Omental fat pad (tissue), 4 donors: ENCODE measurements around the gene SRSF6. TPM values are rescaled to one million over a fixed set of nuclear protein-coding genes. Genes with fewer than 3 reads are reported as not detected.

Experiments
- ATAC-seq: fragments of 150-250 bp; one replicate; pipeline ENCODE4 v1.9.1; 2016; ENCODE audit warnings: mild to moderate bottlenecking, moderate library complexity; ENCODE audit not compliant: low FRiP score
- DNase-seq: peaks from one replicate; pipeline ENCODE4 v3.0.0-alpha.2; 2019; ENCODE audit warnings: low spot score
- CTCF ChIP-seq, 3 donors: fragments of 450-650 bp; IDR thresholded peaks; one replicate each; pipeline ENCODE4 v1.5.1; 2016 to 2017; ENCODE audit warnings: antibody characterized with exemption in 3 of 3, mild to moderate bottlenecking in 3 of 3, moderate library complexity in 2 of 3
- total RNA-seq, 4 donors: library from RNA; depleted of rRNA; stranded (reverse); fragments of >200 nt; gene quantifications; one replicate each; pipeline ENCODE4 v1.1.0, GENCODE V29; 2016

Gene SRSF6
- total RNA-seq, 4 donors from 2014 or later = 64.4 to 122 (median 81.7) TPM

GRCh38 chr20:43426172-43426571 is 31.5 kb upstream of the SRSF6 start:
- no peak for DNase-seq
- no peak for TF ChIP-seq CTCF (IDR thresholded peaks at IDR 0.05)
- no peak for ATAC-seq

DNA sequence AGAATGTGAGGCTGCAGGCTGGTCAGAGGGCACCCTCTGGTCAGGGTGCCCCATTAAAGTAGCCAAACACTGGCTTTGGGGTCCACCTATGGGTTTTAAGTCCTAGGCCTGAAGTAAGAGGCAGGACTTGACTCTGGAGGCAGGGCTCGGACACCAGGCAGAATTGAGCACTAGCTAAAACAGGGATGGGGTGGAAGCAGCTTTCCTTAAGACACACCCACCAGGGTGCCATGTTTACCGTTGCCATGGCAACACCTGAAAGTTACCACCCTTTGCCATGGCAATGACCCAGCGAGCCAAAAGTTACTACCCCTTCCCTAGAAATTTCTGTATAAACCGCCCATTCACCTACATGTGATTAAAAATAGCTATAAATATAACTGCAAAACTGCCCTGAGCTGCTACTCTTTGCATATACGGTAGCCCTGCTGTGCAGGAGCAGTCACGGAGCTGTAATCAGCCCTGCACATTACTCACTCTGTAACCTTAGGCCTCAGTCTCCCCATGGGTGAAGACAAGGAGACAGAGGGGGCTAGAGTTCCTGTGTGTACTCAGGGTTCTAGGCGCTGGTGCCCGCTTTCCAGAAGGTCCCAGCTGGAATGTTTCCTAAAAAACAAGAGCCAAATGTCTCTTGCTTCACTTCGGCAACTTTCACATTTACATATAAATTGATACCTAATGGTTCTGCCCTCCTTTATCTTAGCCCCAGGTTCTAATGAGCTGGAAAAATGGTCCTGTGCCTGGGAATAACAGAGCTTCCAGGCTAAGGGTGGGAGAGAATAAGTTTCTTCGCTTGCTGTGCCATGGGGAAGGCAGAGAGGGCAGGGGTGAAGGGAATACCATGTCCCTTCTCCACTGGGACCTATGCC is 27.2 kb upstream of the SRSF6 start:
- no peak for ATAC-seq
- DNase-seq = no peak
- no peak for TF ChIP-seq CTCF (IDR thresholded peaks at IDR 0.05)

GRCh38 chr20:43431134-43431519 is 26.6 kb upstream of the SRSF6 start:
- ATAC-seq = no peak
- no peak for DNase-seq
- TF ChIP-seq CTCF (IDR thresholded peaks at IDR 0.05) = no peak

DNA sequence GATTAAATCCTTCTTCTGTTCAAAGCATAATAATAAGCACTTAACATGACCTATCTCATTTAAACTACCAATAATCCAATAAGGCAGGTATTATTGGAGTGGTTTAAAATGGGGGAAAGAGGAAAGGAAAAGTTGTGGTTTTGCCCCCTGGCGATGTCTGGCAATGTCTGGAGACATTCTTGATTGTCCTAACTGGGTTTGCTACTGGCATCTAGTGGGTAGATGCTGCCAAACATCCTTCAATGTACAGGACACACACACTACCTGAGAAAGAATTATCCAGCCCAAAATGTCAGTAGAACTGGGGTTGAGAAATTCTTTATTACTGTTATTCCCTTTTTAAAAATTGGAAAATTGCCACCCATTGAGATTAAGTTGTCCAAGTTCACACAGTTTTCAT is 25.2 kb upstream of the SRSF6 start:
- DNase-seq (no peak), ATAC-seq (no peak)

GRCh38 chr20:43433250-43433854 is 24.3 kb upstream of the SRSF6 start:
- ATAC-seq = no peak
- no peak for TF ChIP-seq CTCF (IDR thresholded peaks at IDR 0.05)
- DNase-seq = no peak

More for the DNA sequence above, 25.2 kb upstream of the SRSF6 start:
- no peak for TF ChIP-seq CTCF (IDR thresholded peaks at IDR 0.05)

DNA sequence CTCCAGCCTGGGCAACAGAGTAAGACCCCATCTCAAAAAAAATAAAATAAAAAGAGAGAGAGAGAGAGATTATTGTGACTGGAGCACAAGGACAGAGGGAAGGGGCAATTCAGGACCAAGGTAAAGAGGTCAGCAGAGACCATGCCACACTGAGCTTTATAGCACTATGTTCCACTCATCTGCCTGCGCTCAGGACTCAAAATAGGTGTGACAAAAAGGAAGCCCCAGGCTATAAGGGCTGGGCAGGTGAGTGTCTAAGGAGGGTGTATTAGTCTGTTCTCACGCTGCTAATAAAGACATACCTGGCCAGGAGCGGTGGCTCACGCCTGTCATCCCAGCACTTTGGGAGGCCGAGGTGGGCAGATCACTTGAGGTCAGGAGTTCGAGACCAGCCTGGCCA is 23.1 kb upstream of the SRSF6 start:
- no peak for TF ChIP-seq CTCF (IDR thresholded peaks at IDR 0.05)
- no peak for ATAC-seq
- DNase-seq = no peak
